Measurements from ENCODE around the gene SLC10A3. TPM values are rescaled to one million over a fixed set of nuclear protein-coding genes. Genes with fewer than 3 reads are reported as not detected.
A peak's percentile ranks its signal among the peaks of the same experiment; 100 is the strongest.

SLC10A3 gene
- total RNA-seq, 2 experiments from 2014 or later = 27.0 to 27.6 TPM

DNA sequence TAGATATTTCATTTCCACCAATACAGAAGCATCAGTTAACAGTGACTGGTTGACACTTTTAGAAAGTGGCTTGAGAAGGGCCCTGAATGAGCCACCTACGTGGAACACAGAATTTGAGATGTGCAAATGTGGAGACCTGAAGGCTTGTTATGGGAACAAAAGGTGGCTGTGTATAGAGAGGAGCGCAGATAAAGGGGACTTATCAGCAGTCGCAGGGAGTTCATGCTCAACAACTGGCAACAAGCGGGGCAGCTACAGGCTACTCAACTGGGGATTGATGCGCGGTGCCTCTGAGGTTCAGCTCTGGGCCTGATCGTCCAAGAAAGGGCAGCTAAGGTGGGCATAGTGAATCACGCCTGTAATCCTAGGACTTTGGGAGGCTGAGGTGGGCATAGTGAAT, 29.0 kb upstream of the SLC10A3 start:
- H3K27me3 Mint-ChIP-seq = no peaks in the 10 kb centered on the region
- H3K4me1 Mint-ChIP-seq = peaks cover 15% of the 10 kb centered on the region
- no peaks in the 10 kb centered on the region for H3K36me3 Mint-ChIP-seq (ENCODE audit: low read depth)
- H3K4me3 Mint-ChIP-seq = no peak overlapping the region
- no peaks in the 10 kb centered on the region for H3K9me3 Mint-ChIP-seq
- no peak for DNase-seq
- ChIA-PET POLR2A (interaction anchor here (1.6 kb wide), 1 partner anchor 90 kb away, joined by 4 read pairs; no protein-coding TSS in a partner anchor), CTCF (no interaction called here)
- no peak overlapping the region for H3K27ac Mint-ChIP-seq

DNA sequence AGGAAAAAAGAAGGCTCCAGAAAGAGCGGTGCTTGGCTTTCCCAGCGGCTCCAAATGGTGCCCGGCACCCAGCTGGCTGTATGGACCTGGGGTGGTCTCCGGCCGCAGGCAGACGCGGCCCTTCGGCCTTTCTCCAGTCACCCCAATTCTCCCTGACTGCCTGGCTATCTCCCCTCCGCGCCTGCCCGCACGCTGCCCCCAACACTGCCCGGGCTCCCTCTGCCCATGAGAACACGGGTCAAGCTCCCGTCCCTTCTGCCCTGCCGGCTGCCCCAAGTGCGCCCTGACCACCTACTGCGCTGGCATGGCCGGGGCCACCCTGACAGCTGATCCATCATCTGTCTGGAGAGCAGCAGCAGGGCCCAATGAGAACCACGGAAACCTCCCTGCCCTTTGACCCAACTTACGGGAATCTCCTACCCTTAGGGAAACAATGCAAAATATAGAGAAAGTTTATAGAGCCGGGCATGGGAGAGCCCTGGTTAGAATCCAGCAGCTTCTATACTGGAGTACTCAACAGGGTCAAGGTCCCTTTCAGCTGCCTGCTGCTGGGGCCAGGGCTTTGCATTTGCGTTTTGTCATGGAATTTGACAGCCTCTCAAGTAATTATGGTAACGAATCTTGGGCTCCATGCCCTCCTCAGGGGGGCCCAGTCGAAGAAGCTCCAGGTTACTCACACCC, 26.8 kb upstream of the SLC10A3 start:
- no peaks in the 10 kb centered on the region for H3K36me3 Mint-ChIP-seq (ENCODE audit: low read depth)
- H3K27me3 Mint-ChIP-seq = no peaks in the 10 kb centered on the region
- CTCF ChIA-PET = interaction anchor here (1.0 to 3.4 kb wide), 2 partner anchors 10 to 27 kb away, joined by 3 to 21 read pairs; partner anchors contain the start of gene SLC10A3
- peaks cover 22% of the 10 kb centered on the region for H3K4me1 Mint-ChIP-seq
- no peak overlapping the region for H3K27ac Mint-ChIP-seq
- POLR2A ChIA-PET = interaction anchor here (1.2 to 1.9 kb wide), 7 partner anchors 10 to 592 kb away, joined by 3 to 13 read pairs (median 4); partner anchors contain the start of gene SLC10A3
- no peak overlapping the region for H3K4me3 Mint-ChIP-seq
- no peak for DNase-seq
- no peaks in the 10 kb centered on the region for H3K9me3 Mint-ChIP-seq

GRCh38 chrX:154516656-154517100, 26.2 kb upstream of the SLC10A3 start:
- no peaks in the 10 kb centered on the region for H3K27me3 Mint-ChIP-seq
- DNase-seq = no peak
- H3K9me3 Mint-ChIP-seq = no peaks in the 10 kb centered on the region
- H3K4me3 Mint-ChIP-seq = peak overlapping the region; percentile 80
- CTCF ChIA-PET = interaction anchor here (3.4 kb wide), 1 partner anchor 11 kb away, joined by 21 read pairs; no protein-coding TSS in a partner anchor
- POLR2A ChIA-PET = interaction anchor here (0.6 to 1.9 kb wide), 10 partner anchors 10 to 591 kb away, joined by 3 to 13 read pairs (median 4); partner anchors contain the start of genes IKBKG, RPL10 and SLC10A3
- peaks cover 25% of the 10 kb centered on the region for H3K4me1 Mint-ChIP-seq
- peak overlapping the region; percentile 81 for H3K27ac Mint-ChIP-seq
- H3K36me3 Mint-ChIP-seq (ENCODE audit: low read depth) = no peaks in the 10 kb centered on the region

DNA sequence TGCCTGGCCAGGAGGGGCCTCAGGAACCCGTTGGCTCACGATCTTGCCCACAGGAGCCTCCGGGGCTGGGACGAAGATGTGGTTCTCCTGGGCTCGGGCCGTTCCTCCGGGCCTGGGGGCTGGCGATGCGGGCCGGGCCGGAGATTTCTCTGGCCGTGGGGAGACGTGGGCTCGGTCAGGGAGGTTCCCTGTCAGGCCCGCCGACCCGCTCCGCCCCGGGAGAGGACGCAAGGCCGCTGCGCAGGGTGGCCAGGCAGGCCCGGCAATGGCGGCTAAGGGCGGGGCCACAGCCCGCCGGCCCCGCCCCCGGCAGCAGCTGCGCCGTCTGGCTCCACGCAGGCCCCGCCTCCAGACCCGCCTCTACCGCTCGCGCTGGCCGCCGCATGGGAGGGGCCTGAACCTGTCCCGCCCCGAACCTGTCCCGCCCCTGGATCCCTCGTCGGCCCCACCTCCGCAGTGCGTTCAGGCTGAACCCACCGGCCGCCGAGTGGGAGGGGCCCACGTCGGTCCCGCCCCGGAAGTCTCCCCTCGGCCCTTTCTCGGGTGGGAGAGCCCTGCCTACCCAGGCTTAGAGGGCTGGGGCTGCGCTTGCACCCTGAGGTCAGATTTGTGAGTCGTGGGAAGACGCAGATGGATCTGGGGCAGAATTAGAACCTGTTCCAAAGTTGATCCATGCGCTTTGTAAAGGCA, 25.7 kb upstream of the SLC10A3 start, which contains the start of gene FAM3A:
TSS of gene FAM3A (minus strand) at position 267 of the 690 bp plus-strand sequence. CDS start 460 bp downstream, outside the sequence.
- peak; percentile 94 for DNase-seq
- Mint-ChIP-seq H3K4me1 (peaks cover 30% of the 10 kb centered on the region), H3K27me3 (no peaks in the 10 kb centered on the region), H3K27ac (peak within 1 kb of the TSS; percentile 81), H3K4me3 (peak within 1 kb of the TSS; percentile 80), H3K9me3 (no peaks in the 10 kb centered on the region), H3K36me3 (ENCODE audit: low read depth) (peaks cover 2% of the 10 kb centered on the region)
- ChIA-PET CTCF (interaction anchor here (3.4 kb wide), 1 partner anchor 11 kb away, joined by 21 read pairs; no protein-coding TSS in a partner anchor), POLR2A (interaction anchor here (0.6 to 1.9 kb wide), 13 partner anchors 9 to 591 kb away, joined by 3 to 13 read pairs (median 4); partner anchors contain the start of genes IKBKG, RPL10, SLC10A3 and UBL4A)

- Mint-ChIP-seq H3K4me3 (peak overlapping the region; percentile 78), H3K4me1 (peaks cover 34% of the 10 kb centered on the region), H3K27me3 (no peaks in the 10 kb centered on the region), H3K36me3 (ENCODE audit: low read depth) (peaks cover 6% of the 10 kb centered on the region), H3K9me3 (no peaks in the 10 kb centered on the region), H3K27ac (peak overlapping the region; percentile 73)
- peak; percentile 32 for DNase-seq
- ChIA-PET CTCF (interaction anchor here (3.4 kb wide), 1 partner anchor 12 kb away, joined by 21 read pairs; no protein-coding TSS in a partner anchor), POLR2A (interaction anchor here (0.6 to 2.1 kb wide), 7 partner anchors 10 to 921 kb away, joined by 3 to 17 read pairs (median 4); partner anchors contain the start of genes RPL10, SLC10A3 and UBL4A)
Observed at GRCh38 chrX:154515090-154515965, 24.9 kb upstream of the SLC10A3 start.

DNA sequence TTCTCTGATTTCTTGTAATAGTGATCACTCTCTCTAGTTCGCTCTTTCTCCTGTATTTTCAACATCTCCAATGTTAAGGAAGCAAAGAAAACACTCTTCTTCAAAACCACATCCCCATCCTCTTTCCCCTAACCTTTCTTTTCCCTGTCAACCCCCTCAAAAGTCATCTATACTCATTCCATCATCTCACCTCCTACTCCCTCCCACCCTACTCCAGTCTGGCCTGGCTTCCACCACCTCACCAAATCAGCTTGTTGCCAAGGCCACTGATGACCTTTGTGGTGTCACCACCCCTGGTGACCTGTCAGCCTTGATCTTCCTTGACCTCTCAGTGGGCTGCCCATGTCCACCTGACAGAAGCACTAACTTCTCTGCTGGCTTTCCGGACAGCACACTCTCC, 23.3 kb upstream of the SLC10A3 start:
- peaks cover 40% of the 10 kb centered on the region for H3K4me1 Mint-ChIP-seq
- ChIA-PET CTCF (no interaction called here), POLR2A (interaction anchor here (2.1 kb wide), 1 partner anchor 23 kb away, joined by 17 read pairs; the partner anchor contains the start of gene SLC10A3)
- H3K9me3 Mint-ChIP-seq = no peaks in the 10 kb centered on the region
- H3K27me3 Mint-ChIP-seq = no peaks in the 10 kb centered on the region
- H3K4me3 Mint-ChIP-seq = no peak overlapping the region
- H3K27ac Mint-ChIP-seq = no peak overlapping the region
- H3K36me3 Mint-ChIP-seq (ENCODE audit: low read depth) = peaks cover 18% of the 10 kb centered on the region
- no peak for DNase-seq

GRCh38 chrX:154512879-154513553, 22.6 kb upstream of the SLC10A3 start:
- ChIA-PET POLR2A (no interaction called here), CTCF (no interaction called here)
- no peaks in the 10 kb centered on the region for H3K27me3 Mint-ChIP-seq
- peaks cover 22% of the 10 kb centered on the region for H3K36me3 Mint-ChIP-seq (ENCODE audit: low read depth)
- H3K4me3 Mint-ChIP-seq = no peak overlapping the region
- no peak overlapping the region for H3K27ac Mint-ChIP-seq
- no peak for DNase-seq
- H3K9me3 Mint-ChIP-seq = no peaks in the 10 kb centered on the region
- H3K4me1 Mint-ChIP-seq = peaks cover 42% of the 10 kb centered on the region

DNA sequence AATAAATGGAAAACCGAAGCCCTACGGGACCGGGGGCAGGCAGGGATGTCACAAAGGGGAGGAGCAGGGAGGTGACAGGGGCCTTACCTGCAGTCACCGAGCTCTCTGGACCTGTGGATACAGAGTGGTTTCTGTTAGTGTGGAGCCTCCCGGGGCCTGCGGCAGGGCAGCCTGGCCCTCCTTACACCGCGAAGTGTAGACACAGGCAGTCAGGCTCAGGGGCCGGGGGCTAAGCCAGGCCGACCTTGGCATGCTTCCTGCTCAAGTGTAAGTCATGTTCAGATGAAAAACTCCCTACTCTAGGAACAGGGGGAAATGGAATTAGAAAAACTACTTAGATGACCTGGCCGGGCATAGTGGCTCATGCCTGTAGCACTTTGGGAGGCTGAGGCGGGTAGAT, 21.3 kb upstream of the SLC10A3 start:
- H3K9me3 Mint-ChIP-seq = no peaks in the 10 kb centered on the region
- ChIA-PET POLR2A (no interaction called here), CTCF (no interaction called here)
- no peaks in the 10 kb centered on the region for H3K27me3 Mint-ChIP-seq
- H3K4me3 Mint-ChIP-seq = no peak overlapping the region
- H3K36me3 Mint-ChIP-seq (ENCODE audit: low read depth) = peaks cover 22% of the 10 kb centered on the region
- peak overlapping the region; percentile 44 for H3K27ac Mint-ChIP-seq
- DNase-seq = no peak
- H3K4me1 Mint-ChIP-seq = peaks cover 40% of the 10 kb centered on the region

DNA sequence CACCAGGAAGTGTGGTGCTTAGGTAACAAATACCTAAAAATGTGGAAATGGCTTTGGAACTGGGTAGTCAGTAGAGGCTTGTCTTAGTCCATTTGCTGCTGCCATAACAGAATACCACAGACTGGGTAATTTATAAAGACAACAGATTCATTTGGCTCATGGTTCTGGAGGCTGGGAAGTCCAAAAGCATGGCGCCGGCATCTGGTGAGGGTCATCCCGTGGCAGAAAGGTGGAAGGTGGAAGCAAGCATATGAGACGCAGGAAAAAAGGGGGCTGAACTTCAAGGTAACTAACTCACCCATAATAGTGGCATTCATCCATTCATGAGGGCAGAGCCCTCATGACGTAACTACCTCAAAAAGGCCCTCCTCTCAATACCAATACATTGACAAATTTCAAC, 19.0 kb upstream of the SLC10A3 start:
- Mint-ChIP-seq H3K9me3 (no peaks in the 10 kb centered on the region), H3K4me1 (peaks cover 27% of the 10 kb centered on the region), H3K27ac (no peak overlapping the region), H3K4me3 (no peak overlapping the region), H3K27me3 (no peaks in the 10 kb centered on the region), H3K36me3 (ENCODE audit: low read depth) (peaks cover 25% of the 10 kb centered on the region)
- CTCF ChIA-PET = no interaction called here
- POLR2A ChIA-PET = no interaction called here
- no peak for DNase-seq

DNA sequence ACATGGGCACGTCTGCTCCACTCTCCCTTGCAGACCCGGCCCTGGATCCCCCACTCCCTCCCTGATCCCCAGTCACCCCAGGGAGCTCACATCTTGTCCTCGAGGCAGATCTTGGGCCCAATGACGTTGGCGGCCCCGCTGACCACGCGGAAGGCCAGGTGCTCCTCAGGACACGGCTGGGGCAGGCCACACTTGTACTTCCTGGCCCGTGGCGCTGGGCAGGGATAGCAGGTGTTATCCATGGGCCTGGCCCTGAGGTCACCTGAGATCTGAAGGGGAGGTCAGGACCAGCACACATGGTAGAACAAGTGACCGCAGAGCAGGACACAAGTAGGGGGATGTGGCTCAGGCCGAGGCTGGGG, 17.9 kb upstream of the SLC10A3 start:
- Mint-ChIP-seq H3K4me1 (peaks cover 20% of the 10 kb centered on the region), H3K4me3 (no peak overlapping the region), H3K27ac (no peak overlapping the region), H3K36me3 (ENCODE audit: low read depth) (peaks cover 25% of the 10 kb centered on the region), H3K27me3 (no peaks in the 10 kb centered on the region), H3K9me3 (no peaks in the 10 kb centered on the region)
- ChIA-PET CTCF (no interaction called here), POLR2A (no interaction called here)
- DNase-seq = no peak

DNA sequence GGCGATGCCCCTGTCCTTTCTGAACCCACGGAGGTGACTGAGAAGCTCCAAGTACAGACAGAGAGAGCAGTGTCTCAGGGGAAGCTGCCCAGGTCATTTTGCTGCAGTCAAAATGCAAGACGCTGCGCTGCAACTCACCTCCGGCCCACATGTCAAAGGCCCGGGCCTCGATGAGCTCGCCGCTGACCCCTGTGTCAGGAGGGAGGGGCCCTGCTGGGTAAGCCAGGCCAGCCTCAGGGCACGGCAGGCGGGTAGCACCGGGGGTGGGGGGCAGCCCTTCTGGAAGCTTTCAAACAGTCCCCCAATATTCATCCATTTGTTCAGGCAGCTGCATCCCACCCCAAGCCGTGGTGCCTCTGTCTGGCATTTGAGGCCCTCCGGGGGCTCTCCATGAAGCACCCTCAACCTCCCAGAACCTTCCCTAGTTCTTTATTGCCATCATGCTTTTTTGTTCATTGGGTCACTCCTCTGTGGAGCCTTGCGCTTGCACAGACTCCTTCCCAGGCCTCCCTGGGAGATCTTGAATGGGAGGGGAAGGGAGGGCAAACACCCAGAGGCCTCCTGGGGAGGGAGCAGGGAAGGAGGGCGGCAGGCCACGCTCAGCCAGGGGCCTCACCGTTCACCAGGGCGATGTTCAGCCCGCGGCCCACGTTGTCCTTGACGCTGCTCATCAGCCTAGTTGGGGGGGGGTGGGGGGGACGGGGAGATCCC, 17.4 kb upstream of the SLC10A3 start:
- no peak for DNase-seq
- peaks cover 25% of the 10 kb centered on the region for H3K36me3 Mint-ChIP-seq (ENCODE audit: low read depth)
- no peaks in the 10 kb centered on the region for H3K27me3 Mint-ChIP-seq
- no peak overlapping the region for H3K27ac Mint-ChIP-seq
- H3K4me1 Mint-ChIP-seq = peaks cover 20% of the 10 kb centered on the region
- H3K9me3 Mint-ChIP-seq = no peaks in the 10 kb centered on the region
- CTCF ChIA-PET = no interaction called here
- no peak overlapping the region for H3K4me3 Mint-ChIP-seq
- POLR2A ChIA-PET = no interaction called here
